Prostate gland (tissue), 2 donors: ENCODE results near the gene EXOC5.

ENCODE experiments used
- CTCF ChIP-seq, 4 experiments: fragments of 200-600 bp in 2 of 4; fragments of 450-650 bp in 2 of 4; sonication (generic) in 2 of 4; IDR thresholded peaks; 1 replicate in 3 of 4; 2 replicates in 1 of 4; pipeline ENCODE4 v1.5.1; 2016 to 2019; ENCODE audit warnings: antibody characterized with exemption in 4 of 4, mild to moderate bottlenecking in 2 of 4, moderate library complexity in 2 of 4
- POLR2AphosphoS5 ChIP-seq: sonication (generic); formaldehyde crosslinking; IDR thresholded peaks from one replicate; pipeline ENCODE4 v1.6.1; 2017; ENCODE audit warnings: antibody characterized with exemption

GRCh38 chr14:57246933-57247657 lies 21.6 kb downstream of the EXOC5 start:
- TF ChIP-seq CTCF (IDR thresholded peaks at IDR 0.05) (no peak), POLR2AphosphoS5 (no peak)
